Cardiac muscle cell (in vitro differentiated cells and primary cell): Measurements from ENCODE around the gene C1R. TPM values are rescaled to one million over a fixed set of nuclear protein-coding genes. Genes with fewer than 3 reads are reported as not detected.
A peak's percentile ranks its signal among the peaks of the same experiment; 100 is the strongest.

ENCODE experiments used
- DNase-seq, 2 donors: peaks; one replicate each; pipeline versions ENCODE4 v3.0.0 to v3.0.0-alpha.2; 2010 to 2017; ENCODE audit warnings: low read depth in 1 of 2, low spot score in 1 of 2
- H3K27ac ChIP-seq: fragments of 200-600 bp; sonication (generic); 2 replicates; pipeline ENCODE4 v1.5.1; 2016
- H3K27me3 ChIP-seq: fragments of 200-600 bp; sonication (generic); 2 replicates; pipeline ENCODE4 v1.6.0; 2016; ENCODE audit warnings: control low read depth
- H3K36me3 ChIP-seq: fragments of 200-600 bp; sonication (generic); 2 replicates; pipeline ENCODE4 v1.5.1; 2016; ENCODE audit warnings: control low read depth
- H3K4me1 ChIP-seq: fragments of 200-600 bp; sonication (generic); 2 replicates; pipeline ENCODE4 v1.8.1; 2017; ENCODE audit warnings: low read depth, mild to moderate bottlenecking, mixed run types
- H3K4me3 ChIP-seq: fragments of 200-600 bp; sonication (generic); 2 replicates; pipeline ENCODE4 v1.5.1; 2016; ENCODE audit warnings: mild to moderate bottlenecking
- H3K9me3 ChIP-seq: fragments of 200-600 bp; sonication (generic); 2 replicates; pipeline ENCODE4 v1.5.1; 2017; ENCODE audit warnings: low read depth, mild to moderate bottlenecking, control low read depth
- polyA plus RNA-seq: library from polyadenylated mRNA; unstranded; fragments of >200 nt; fragmentation: Nextera tagmentation; extraction: Ambion mirVana; gene quantifications from 2 replicates; pipeline ENCODE4 v1.2.1, GENCODE V29; 2016
- total RNA-seq: library from RNA; depleted of rRNA; stranded (reverse); fragments of >200 nt; gene quantifications from 2 replicates; pipeline ENCODE4 v1.2.3, GENCODE V29; 2016
- TF ChIP-seq, protein P1 (sequence below): IDR thresholded peaks from 2 replicates; pipeline ENCODE4 v1.5.1; 2012; ENCODE audit warnings: low read depth, mild to moderate bottlenecking, low read length

Gene C1R
- total and polyA plus RNA-seq, 2 experiments from 2014 or later, result 1.5 to 2.4 TPM

DNA sequence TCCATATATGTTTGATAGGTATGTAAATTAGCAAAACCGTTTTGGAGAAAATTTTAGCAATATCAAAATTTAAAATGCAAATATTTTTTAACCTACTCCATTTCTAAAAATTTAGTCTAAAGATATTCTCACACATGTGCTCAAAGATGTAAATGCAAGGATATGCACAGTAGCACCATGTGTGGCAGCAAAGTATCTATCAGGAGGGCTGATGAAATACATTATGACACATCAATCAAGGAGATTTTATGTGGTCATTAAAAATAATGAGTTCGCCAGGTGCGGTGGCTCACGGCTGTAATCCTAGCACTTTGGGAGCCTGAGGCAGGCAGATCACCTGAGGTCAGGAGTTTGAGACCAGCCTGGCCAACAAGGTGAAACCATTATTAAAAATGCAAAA lies 8.0 kb upstream of the C1R start:
- DNase-seq, result no peak
- TF ChIP-seq, protein P1, sequence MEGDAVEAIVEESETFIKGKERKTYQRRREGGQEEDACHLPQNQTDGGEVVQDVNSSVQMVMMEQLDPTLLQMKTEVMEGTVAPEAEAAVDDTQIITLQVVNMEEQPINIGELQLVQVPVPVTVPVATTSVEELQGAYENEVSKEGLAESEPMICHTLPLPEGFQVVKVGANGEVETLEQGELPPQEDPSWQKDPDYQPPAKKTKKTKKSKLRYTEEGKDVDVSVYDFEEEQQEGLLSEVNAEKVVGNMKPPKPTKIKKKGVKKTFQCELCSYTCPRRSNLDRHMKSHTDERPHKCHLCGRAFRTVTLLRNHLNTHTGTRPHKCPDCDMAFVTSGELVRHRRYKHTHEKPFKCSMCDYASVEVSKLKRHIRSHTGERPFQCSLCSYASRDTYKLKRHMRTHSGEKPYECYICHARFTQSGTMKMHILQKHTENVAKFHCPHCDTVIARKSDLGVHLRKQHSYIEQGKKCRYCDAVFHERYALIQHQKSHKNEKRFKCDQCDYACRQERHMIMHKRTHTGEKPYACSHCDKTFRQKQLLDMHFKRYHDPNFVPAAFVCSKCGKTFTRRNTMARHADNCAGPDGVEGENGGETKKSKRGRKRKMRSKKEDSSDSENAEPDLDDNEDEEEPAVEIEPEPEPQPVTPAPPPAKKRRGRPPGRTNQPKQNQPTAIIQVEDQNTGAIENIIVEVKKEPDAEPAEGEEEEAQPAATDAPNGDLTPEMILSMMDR, result no peak

DNA sequence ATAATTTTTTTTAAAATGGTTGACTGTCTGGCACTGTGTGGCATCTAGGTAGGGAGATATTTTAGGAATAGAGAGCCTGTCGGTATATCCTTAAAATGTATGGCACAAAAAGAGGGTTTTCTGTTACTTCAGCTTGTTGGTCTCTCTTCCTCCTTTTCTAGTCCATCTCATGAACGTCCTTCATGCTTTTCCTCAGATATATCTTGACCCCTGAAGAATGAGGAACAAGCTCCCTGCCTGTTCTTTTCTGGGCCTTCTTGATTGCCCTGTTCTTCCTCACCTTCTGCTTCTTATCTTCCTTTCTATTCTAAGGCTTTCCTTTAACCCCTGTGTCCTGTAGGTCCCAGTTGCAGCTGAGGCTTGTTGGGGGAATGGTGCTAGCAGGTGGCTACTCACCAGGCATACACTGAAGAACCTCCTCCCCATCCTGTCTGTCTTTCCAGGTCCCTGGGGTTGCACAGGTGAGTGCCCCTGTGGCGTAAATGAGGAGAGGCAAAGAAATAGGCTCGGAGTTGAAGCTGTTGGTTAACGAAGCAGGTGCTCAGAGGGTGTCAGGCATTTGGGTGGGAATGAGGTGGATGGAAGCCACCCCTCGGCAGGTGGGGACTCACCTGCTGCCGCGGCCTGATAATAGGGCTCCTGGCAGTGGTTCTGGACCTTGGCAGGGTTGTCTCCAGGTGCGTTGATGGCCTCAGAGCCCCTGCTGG lies 7.2 kb upstream of the C1R start:
- H3K27ac ChIP-seq, result no peak overlapping the region
- H3K27me3 ChIP-seq, result no peaks in the 10 kb centered on the region
- TF ChIP-seq, protein P1, result no peak
- H3K4me3 ChIP-seq, result no peak overlapping the region
- no peak for DNase-seq
- no peaks in the 10 kb centered on the region for H3K9me3 ChIP-seq
- H3K4me1 ChIP-seq, result peaks cover 12% of the 10 kb centered on the region
- H3K36me3 ChIP-seq, result no peaks in the 10 kb centered on the region

More for the DNA sequence above, 8.0 kb upstream of the C1R start:
- no peaks in the 10 kb centered on the region for H3K27me3 ChIP-seq
- no peak overlapping the region for H3K27ac ChIP-seq
- H3K36me3 ChIP-seq, result no peaks in the 10 kb centered on the region
- peaks cover 12% of the 10 kb centered on the region for H3K4me1 ChIP-seq
- no peak overlapping the region for H3K4me3 ChIP-seq
- no peaks in the 10 kb centered on the region for H3K9me3 ChIP-seq

DNA sequence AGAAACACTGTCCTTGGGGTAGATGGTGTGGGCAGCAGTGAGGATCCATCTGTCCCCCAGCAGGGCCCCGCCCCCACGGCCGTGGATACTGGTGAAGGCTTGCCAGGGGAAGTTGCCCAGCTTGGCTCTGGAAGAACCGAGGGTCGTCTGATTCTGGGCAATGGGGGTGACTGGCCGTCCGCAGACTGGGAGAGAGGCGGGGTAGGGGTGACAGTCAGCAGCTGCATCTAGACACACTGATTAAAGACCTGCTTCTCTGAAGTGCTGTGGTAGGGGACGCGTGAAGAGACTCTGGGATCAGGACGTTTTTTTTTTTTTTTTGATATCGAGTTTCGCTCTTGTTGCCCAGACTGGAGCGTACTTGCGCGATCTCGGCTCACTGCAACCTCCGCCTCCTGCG lies 4.7 kb upstream of the C1R start:
- TF ChIP-seq, protein P1, result no peak
- peaks cover 16% of the 10 kb centered on the region for H3K4me1 ChIP-seq
- no peak overlapping the region for H3K27ac ChIP-seq
- H3K4me3 ChIP-seq, result no peak overlapping the region
- H3K27me3 ChIP-seq, result no peaks in the 10 kb centered on the region
- H3K36me3 ChIP-seq, result no peaks in the 10 kb centered on the region
- H3K9me3 ChIP-seq, result no peaks in the 10 kb centered on the region
- no peak for DNase-seq

DNA sequence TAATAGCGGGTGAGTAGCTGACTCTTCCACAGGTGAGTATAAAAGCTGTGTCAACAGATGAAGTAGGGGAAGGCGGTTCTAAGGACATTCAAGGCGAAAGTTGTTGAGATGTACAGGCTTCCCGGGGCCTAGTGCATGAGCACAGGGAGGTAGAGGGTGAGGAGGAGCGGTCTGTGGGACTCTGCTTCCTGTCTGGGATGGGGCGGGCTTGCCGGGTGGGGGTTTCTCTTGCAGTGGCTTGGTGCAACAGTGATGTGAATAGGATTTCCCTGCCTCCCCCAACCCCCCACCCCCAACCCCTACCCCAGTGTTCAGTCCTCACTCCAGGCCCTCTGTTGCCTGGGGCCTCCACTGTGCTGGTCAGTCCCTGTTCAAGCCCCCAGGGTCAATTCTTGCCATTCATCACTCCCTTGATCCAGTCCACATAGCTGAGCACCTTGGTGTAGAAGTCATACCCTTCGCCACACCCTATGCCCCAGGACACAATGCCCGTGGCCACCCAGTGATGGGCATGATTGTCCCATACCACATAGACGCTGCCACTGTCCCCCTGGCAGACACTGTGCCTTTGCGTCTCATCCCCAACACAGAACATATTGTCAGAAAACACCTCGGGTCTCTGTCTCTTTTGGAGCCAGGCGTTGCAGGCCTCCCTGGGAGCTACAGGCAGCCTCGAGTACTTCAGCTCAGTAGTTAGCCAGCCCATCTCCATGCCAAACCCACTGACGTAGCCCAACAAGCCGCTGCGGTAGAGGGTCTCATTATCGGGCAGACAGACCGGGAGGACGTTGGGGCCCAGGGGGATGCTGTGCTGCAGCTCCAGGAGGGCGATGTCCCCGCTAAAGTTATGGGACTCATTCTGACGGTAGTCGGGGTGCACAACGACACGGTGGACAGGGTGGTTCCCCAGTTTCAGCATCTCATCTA lies 4.0 kb upstream of the C1R start:
- peaks cover 10% of the 10 kb centered on the region for H3K4me1 ChIP-seq
- TF ChIP-seq, protein P1, result no peak
- no peak overlapping the region for H3K27ac ChIP-seq
- no peaks in the 10 kb centered on the region for H3K36me3 ChIP-seq
- H3K9me3 ChIP-seq, result no peaks in the 10 kb centered on the region
- H3K4me3 ChIP-seq, result no peak overlapping the region
- no peaks in the 10 kb centered on the region for H3K27me3 ChIP-seq
- no peak for DNase-seq

DNA sequence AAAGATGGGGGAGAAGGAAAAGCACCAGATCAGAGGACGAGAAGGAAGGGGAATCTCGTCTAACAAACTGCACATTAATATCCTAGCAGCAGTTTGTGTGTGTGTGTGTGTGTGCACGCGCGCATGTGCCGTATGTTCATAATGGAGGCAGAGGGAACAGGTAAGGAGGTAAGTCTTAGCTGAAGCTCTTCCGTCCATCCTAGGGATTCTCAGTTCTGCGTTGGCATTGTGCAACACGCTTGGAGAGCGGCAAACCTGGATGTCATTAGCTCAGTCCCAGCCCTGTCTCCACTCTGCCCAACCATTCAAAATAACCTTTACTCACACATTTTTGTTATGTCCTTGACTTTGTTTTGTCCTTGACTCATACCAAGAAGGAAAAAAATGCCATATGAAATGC lies 1.6 kb upstream of the C1R start:
- Histone ChIP-seq H3K4me1 (peaks cover 4% of the 10 kb centered on the region), H3K36me3 (no peaks in the 10 kb centered on the region), H3K27me3 (no peaks in the 10 kb centered on the region), H3K27ac (no peak overlapping the region), H3K9me3 (no peaks in the 10 kb centered on the region), H3K4me3 (no peak overlapping the region)
- TF ChIP-seq, protein P1, result no peak
- DNase-seq, result peak in 1 of 2 donors; percentile 34
